ENCODE measurements around the gene ATP8B4. TPM values are rescaled to one million over a fixed set of nuclear protein-coding genes. Genes with fewer than 3 reads are reported as not detected.

Gene ATP8B4
- total and polyA plus RNA-seq, 2 donors from 2014 or later = 2.1 to 12.5 TPM

- Histone ChIP-seq H3K9ac (ENCODE audit: low read length in 3 of 3) (no peak overlapping the region), H3K4me1 (ENCODE audit: control insufficient read depth in 2 of 3, insufficient read depth in 2 of 3, low read depth in 1 of 3, low read length in 3 of 3) (no peaks in the 10 kb centered on the region), H3K4me3 (ENCODE audit: low read length in 3 of 3) (no peak overlapping the region), H3K27ac (ENCODE audit: low read depth in 2 of 2, low read length in 2 of 2) (no peak overlapping the region), H3K9me3 (ENCODE audit: control insufficient read depth in 2 of 3, insufficient read depth in 1 of 3, low read length in 3 of 3) (peaks cover 0 to 2% (median 0%) of the 10 kb centered on the region in 3 donors), H3K27me3 (ENCODE audit: control insufficient read depth, insufficient read depth, low read length) (no peaks in the 10 kb centered on the region), H3K36me3 (ENCODE audit: control insufficient read depth in 2 of 3, insufficient read depth in 3 of 3, low read length in 3 of 3) (no peaks in the 10 kb centered on the region)
- peak in 1 of 5 donors; percentile 23 for DNase-seq
- TF ChIP-seq, protein P1, sequence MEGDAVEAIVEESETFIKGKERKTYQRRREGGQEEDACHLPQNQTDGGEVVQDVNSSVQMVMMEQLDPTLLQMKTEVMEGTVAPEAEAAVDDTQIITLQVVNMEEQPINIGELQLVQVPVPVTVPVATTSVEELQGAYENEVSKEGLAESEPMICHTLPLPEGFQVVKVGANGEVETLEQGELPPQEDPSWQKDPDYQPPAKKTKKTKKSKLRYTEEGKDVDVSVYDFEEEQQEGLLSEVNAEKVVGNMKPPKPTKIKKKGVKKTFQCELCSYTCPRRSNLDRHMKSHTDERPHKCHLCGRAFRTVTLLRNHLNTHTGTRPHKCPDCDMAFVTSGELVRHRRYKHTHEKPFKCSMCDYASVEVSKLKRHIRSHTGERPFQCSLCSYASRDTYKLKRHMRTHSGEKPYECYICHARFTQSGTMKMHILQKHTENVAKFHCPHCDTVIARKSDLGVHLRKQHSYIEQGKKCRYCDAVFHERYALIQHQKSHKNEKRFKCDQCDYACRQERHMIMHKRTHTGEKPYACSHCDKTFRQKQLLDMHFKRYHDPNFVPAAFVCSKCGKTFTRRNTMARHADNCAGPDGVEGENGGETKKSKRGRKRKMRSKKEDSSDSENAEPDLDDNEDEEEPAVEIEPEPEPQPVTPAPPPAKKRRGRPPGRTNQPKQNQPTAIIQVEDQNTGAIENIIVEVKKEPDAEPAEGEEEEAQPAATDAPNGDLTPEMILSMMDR (IDR thresholded peaks at IDR 0.05; ENCODE audit: borderline replicate concordance, extremely low read depth, insufficient read depth) = no peak
- intact Hi-C loops (cut with DNase I) = no loop called here
- FAIRE-seq = no peak
These were observed 274.6 kb downstream of the ATP8B4 start for GRCh38 chr15:49844390-49844789.

GRCh38 chr15:49843725-49844124, 275.3 kb downstream of the ATP8B4 start:
- Histone ChIP-seq H3K36me3 (ENCODE audit: control insufficient read depth in 2 of 3, insufficient read depth in 3 of 3, low read length in 3 of 3) (no peaks in the 10 kb centered on the region), H3K27me3 (ENCODE audit: control insufficient read depth, insufficient read depth, low read length) (no peaks in the 10 kb centered on the region), H3K4me1 (ENCODE audit: control insufficient read depth in 2 of 3, insufficient read depth in 2 of 3, low read depth in 1 of 3, low read length in 3 of 3) (no peaks in the 10 kb centered on the region), H3K9me3 (ENCODE audit: control insufficient read depth in 2 of 3, insufficient read depth in 1 of 3, low read length in 3 of 3) (peaks cover 0 to 2% (median 0%) of the 10 kb centered on the region in 3 donors), H3K4me3 (ENCODE audit: low read length in 3 of 3) (no peak overlapping the region), H3K9ac (ENCODE audit: low read length in 3 of 3) (no peak overlapping the region), H3K27ac (ENCODE audit: low read depth in 2 of 2, low read length in 2 of 2) (no peak overlapping the region)
- intact Hi-C loops (cut with DNase I) = no loop called here
- DNase-seq = no peak
- TF ChIP-seq, protein P1 (IDR thresholded peaks at IDR 0.05; ENCODE audit: borderline replicate concordance, extremely low read depth, insufficient read depth) = no peak
- no peak for FAIRE-seq

GRCh38 chr15:49842031-49842730, 276.9 kb downstream of the ATP8B4 start:
- H3K27ac ChIP-seq (ENCODE audit: low read depth in 2 of 2, low read length in 2 of 2) = no peak overlapping the region
- intact Hi-C loops (cut with DNase I) = no loop called here
- FAIRE-seq (no peak), DNase-seq (no peak)
- H3K9ac ChIP-seq (ENCODE audit: low read length in 3 of 3) = no peak overlapping the region
- TF ChIP-seq, protein P1 (IDR thresholded peaks at IDR 0.05; ENCODE audit: borderline replicate concordance, extremely low read depth, insufficient read depth) = no peak
- H3K9me3 ChIP-seq (ENCODE audit: control insufficient read depth in 2 of 3, insufficient read depth in 1 of 3, low read length in 3 of 3) = peaks cover 0 to 2% (median 0%) of the 10 kb centered on the region in 3 donors
- no peaks in the 10 kb centered on the region for H3K27me3 ChIP-seq (ENCODE audit: control insufficient read depth, insufficient read depth, low read length)
- no peaks in the 10 kb centered on the region for H3K36me3 ChIP-seq (ENCODE audit: control insufficient read depth in 2 of 3, insufficient read depth in 3 of 3, low read length in 3 of 3)
- no peak overlapping the region for H3K4me3 ChIP-seq (ENCODE audit: low read length in 3 of 3)
- H3K4me1 ChIP-seq (ENCODE audit: control insufficient read depth in 2 of 3, insufficient read depth in 2 of 3, low read depth in 1 of 3, low read length in 3 of 3) = no peaks in the 10 kb centered on the region

All from kidney (tissue), 14 donors.